ENCODE measurements around the gene PPP1R2C.

The PPP1R2C gene

GRCh38 chrX:42797651-42798269 is 19.8 kb upstream of the PPP1R2C start:
- Histone ChIP-seq H3K9me3 (ENCODE audit: insufficient read depth, low read length) (no peaks in the 10 kb centered on the region), H2AFZ (ENCODE audit: low read depth, low read length, severe bottlenecking) (peak overlapping the region; percentile 6), H3K9ac (ENCODE audit: low read length) (no peak overlapping the region), H3K27ac (ENCODE audit: low read depth, low read length) (no peak overlapping the region), H3K79me2 (ENCODE audit: insufficient read depth, low read length) (no peaks in the 10 kb centered on the region), H4K20me1 (ENCODE audit: low read depth, low read length) (no peaks in the 10 kb centered on the region), H3K9me2 (replicated peaks; ENCODE audit: insufficient read depth, low read length) (no peaks in the 10 kb centered on the region), H3K27me3 (ENCODE audit: low read length) (no peaks in the 10 kb centered on the region), H3K4me3 (ENCODE audit: insufficient read depth, low read length, poor library complexity, severe bottlenecking) (no peak overlapping the region), H3F3A (ENCODE audit: insufficient read depth) (no peaks in the 10 kb centered on the region), H3K36me3 (ENCODE audit: low read length) (no peaks in the 10 kb centered on the region), H3K4me2 (ENCODE audit: low read depth, low read length, poor library complexity, severe bottlenecking) (no peak overlapping the region)
- TF ChIP-seq EZH2phosphoT487 (conservative IDR thresholded peaks at IDR 0.05; ENCODE audit: low read length) (no peak), CTCF (IDR thresholded peaks at IDR 0.05; ENCODE audit: insufficient read depth, low read length, poor library complexity, severe bottlenecking) (no peak)

GRCh38 chrX:42783451-42783850 is 5.5 kb upstream of the PPP1R2C start:
- H3K27me3 ChIP-seq (ENCODE audit: low read length): no peaks in the 10 kb centered on the region
- no peaks in the 10 kb centered on the region for H3K9me2 ChIP-seq (replicated peaks; ENCODE audit: insufficient read depth, low read length)
- no peak overlapping the region for H3K4me3 ChIP-seq (ENCODE audit: insufficient read depth, low read length, poor library complexity, severe bottlenecking)
- no peak overlapping the region for H2AFZ ChIP-seq (ENCODE audit: low read depth, low read length, severe bottlenecking)
- H3K4me2 ChIP-seq (ENCODE audit: low read depth, low read length, poor library complexity, severe bottlenecking): no peak overlapping the region
- no peaks in the 10 kb centered on the region for H3K36me3 ChIP-seq (ENCODE audit: low read length)
- H3F3A ChIP-seq (ENCODE audit: insufficient read depth): no peaks in the 10 kb centered on the region
- TF ChIP-seq CTCF (IDR thresholded peaks at IDR 0.05; ENCODE audit: insufficient read depth, low read length, poor library complexity, severe bottlenecking) (no peak), EZH2phosphoT487 (conservative IDR thresholded peaks at IDR 0.05; ENCODE audit: low read length) (no peak)
- H4K20me1 ChIP-seq (ENCODE audit: low read depth, low read length): no peaks in the 10 kb centered on the region
- H3K27ac ChIP-seq (ENCODE audit: low read depth, low read length): no peak overlapping the region
- H3K9me3 ChIP-seq (ENCODE audit: insufficient read depth, low read length): no peaks in the 10 kb centered on the region
- H3K79me2 ChIP-seq (ENCODE audit: insufficient read depth, low read length): no peaks in the 10 kb centered on the region
- H3K9ac ChIP-seq (ENCODE audit: low read length): no peak overlapping the region

GRCh38 chrX:42776195-42776594 is 1.8 kb downstream of the PPP1R2C start:
- H3K4me2 ChIP-seq (ENCODE audit: low read depth, low read length, poor library complexity, severe bottlenecking): no peak overlapping the region
- H3K36me3 ChIP-seq (ENCODE audit: low read length): no peaks in the 10 kb centered on the region
- H3K27ac ChIP-seq (ENCODE audit: low read depth, low read length): no peak overlapping the region
- H3K9ac ChIP-seq (ENCODE audit: low read length): no peak overlapping the region
- no peaks in the 10 kb centered on the region for H4K20me1 ChIP-seq (ENCODE audit: low read depth, low read length)
- no peak for TF ChIP-seq CTCF (IDR thresholded peaks at IDR 0.05; ENCODE audit: insufficient read depth, low read length, poor library complexity, severe bottlenecking)
- no peaks in the 10 kb centered on the region for H3F3A ChIP-seq (ENCODE audit: insufficient read depth)
- H3K79me2 ChIP-seq (ENCODE audit: insufficient read depth, low read length): no peaks in the 10 kb centered on the region
- H3K4me3 ChIP-seq (ENCODE audit: insufficient read depth, low read length, poor library complexity, severe bottlenecking): no peak overlapping the region
- H3K27me3 ChIP-seq (ENCODE audit: low read length): no peaks in the 10 kb centered on the region
- no peaks in the 10 kb centered on the region for H3K9me2 ChIP-seq (replicated peaks; ENCODE audit: insufficient read depth, low read length)
- H2AFZ ChIP-seq (ENCODE audit: low read depth, low read length, severe bottlenecking): no peak overlapping the region
- no peaks in the 10 kb centered on the region for H3K9me3 ChIP-seq (ENCODE audit: insufficient read depth, low read length)

All from SU-DHL-6 (cell line).